Subcutaneous adipose tissue (tissue), 4 donors: ENCODE data around the gene SRSF8. TPM values are rescaled to one million over a fixed set of nuclear protein-coding genes. Genes with fewer than 3 reads are reported as not detected.

Source experiments
- CTCF ChIP-seq: fragments of 450-650 bp; IDR thresholded peaks from one replicate; pipeline ENCODE4 v1.5.1; 2016; ENCODE audit warnings: low read depth, mild to moderate bottlenecking, control low read depth, antibody characterized with exemption, moderate library complexity
- total RNA-seq, 4 donors: library from RNA; depleted of rRNA; stranded (reverse); fragments of >200 nt; gene quantifications; one replicate each; pipeline ENCODE4 v1.1.0, GENCODE V29; 2016

SRSF8 gene
- total RNA-seq, 4 donors from 2014 or later, result 25.8 to 33.7 (median 28.3) TPM

GRCh38 chr11:95072948-95073347 is 6.2 kb downstream of the SRSF8 start:
- TF ChIP-seq CTCF, result no peak

- TF ChIP-seq CTCF, result no peak
Measured at GRCh38 chr11:95074792-95075563, 8.3 kb downstream of the SRSF8 start.

GRCh38 chr11:95076416-95076815 is 9.7 kb downstream of the SRSF8 start:
- TF ChIP-seq CTCF, result no peak

GRCh38 chr11:95076981-95077380 is 10.3 kb downstream of the SRSF8 start:
- no peak for TF ChIP-seq CTCF

GRCh38 chr11:95078526-95078925 is 11.8 kb downstream of the SRSF8 start:
- TF ChIP-seq CTCF, result no peak

- no peak for TF ChIP-seq CTCF
Measured at GRCh38 chr11:95081010-95081409, 14.3 kb downstream of the SRSF8 start.

GRCh38 chr11:95081412-95081811 is 14.7 kb downstream of the SRSF8 start:
- no peak for TF ChIP-seq CTCF
